ENCODE results near the gene SPDYE3.
"Not testable (repeated sequence)": the region's sequence is repeated elsewhere in the genome, so short reads cannot be mapped to it uniquely, and the experiment has no call there.

- not testable (repeated sequence) for TF ChIP-seq ZNF274 (IDR thresholded peaks at IDR 0.05; ENCODE audit: low read depth, low read length); SUZ12 (IDR thresholded peaks at IDR 0.05; ENCODE audit: extremely low read depth, insufficient read depth, insufficient read length); YY1 (IDR thresholded peaks at IDR 0.05; ENCODE audit: insufficient read depth, insufficient read length)
Measured at GRCh38 chr7:100298632-100298895, 8.9 kb upstream of the SPDYE3 start.
